H54 (cell line): ENCODE data around the gene OBSCN.

ENCODE experiments used
- DNase-seq: peaks from one replicate; pipeline ENCODE4 v3.0.0; 2011; ENCODE audit warnings: low spot score, mixed read lengths; ENCODE audit not compliant: insufficient read length
- FAIRE-seq: peaks from 3 replicates; lab custom pipeline; 2011; peaks lifted over from hg19 to GRCh38; lab: Jason Lieb, UNC
- POLR2A ChIP-seq: IDR thresholded peaks from 2 replicates; pipeline ENCODE4 v1.6.1; 2011; ENCODE audit warnings: low read depth, mild to moderate bottlenecking, low read length

The OBSCN gene

DNA sequence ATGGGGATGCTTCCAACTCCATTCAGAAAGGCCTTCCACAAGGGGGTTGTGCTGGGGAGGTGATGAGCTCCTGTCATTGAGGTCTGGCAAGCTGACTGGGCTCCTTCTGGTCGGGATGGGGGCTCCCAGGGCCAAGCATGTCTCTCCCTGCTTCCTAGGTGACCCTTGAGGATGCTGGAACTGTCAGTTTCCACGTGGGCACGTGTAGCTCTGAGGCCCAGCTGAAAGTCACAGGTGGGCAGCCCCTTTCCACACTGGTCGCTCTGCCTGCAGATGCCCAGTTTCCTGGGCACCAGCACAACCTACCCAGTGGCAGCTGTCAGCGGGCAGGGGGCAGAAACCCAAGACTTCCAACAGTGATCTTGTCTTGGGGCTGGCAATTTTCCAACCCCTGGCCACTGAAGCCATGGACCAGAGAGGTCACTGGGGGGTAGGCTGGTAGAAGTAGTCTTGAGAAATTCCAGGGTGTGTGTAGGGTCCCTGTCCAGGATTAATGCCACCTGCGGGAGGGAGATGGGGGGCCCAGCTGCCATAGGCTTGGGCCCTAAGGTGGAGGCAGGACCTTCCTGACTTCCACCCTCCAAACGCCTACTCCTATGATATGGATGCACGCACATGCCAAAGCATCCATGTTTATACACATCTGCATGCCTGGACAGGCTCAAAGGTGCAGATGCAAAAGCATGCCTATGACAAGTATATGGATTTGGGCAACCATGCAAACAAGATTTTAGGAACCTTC, 101.7 kb downstream of the OBSCN start:
- no peak for TF ChIP-seq POLR2A
- DNase-seq, result no peak
- no peak for FAIRE-seq

DNA sequence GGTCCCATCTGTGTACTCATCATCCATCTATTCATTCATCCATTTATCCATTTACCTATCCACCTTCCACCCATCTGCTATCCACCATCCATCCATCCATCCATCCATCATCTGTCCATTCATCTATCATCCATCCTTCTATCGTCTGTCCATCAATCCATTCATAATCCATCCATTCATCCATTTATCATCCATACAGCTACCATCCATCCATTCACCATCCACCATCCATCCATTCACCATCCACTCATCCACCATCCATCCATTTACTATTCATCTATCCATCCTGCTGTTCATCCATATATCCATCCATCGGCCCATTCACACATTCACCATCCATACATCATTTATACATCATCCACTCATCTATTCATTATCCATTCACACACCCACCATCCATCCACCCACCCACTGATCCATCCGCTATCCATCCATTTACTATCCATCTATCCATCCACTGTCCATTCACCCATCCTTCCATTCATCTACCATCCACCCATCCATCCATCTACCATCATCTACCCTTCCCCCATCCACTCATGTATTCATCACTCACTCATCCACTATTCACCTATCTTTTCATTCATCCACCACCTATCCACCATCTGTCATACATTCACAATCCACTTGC, 102.4 kb downstream of the OBSCN start:
- no peak for DNase-seq
- no peak for FAIRE-seq
- no peak for TF ChIP-seq POLR2A

DNA sequence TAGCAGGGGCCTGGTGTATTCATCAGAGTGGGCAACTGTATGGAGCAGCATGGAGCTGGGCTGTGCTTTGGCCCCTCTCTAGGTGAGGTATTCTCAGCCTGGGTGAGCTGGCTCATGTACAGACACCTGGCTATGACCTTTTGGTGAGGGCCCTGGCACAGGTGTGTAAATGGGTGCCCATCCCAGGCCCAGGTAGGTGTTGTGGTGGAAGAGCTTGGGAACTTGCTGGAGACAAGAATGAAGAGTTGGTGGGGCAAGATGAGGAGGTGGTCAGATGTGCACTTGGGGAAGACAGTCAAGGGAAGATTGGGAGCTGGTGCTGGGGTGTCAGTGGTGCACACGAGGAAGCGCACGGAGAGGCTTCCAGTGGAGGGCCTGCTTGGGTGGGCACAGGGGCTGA, 103.2 kb downstream of the OBSCN start:
- no peak for DNase-seq
- FAIRE-seq, result no peak
- no peak for TF ChIP-seq POLR2A

DNA sequence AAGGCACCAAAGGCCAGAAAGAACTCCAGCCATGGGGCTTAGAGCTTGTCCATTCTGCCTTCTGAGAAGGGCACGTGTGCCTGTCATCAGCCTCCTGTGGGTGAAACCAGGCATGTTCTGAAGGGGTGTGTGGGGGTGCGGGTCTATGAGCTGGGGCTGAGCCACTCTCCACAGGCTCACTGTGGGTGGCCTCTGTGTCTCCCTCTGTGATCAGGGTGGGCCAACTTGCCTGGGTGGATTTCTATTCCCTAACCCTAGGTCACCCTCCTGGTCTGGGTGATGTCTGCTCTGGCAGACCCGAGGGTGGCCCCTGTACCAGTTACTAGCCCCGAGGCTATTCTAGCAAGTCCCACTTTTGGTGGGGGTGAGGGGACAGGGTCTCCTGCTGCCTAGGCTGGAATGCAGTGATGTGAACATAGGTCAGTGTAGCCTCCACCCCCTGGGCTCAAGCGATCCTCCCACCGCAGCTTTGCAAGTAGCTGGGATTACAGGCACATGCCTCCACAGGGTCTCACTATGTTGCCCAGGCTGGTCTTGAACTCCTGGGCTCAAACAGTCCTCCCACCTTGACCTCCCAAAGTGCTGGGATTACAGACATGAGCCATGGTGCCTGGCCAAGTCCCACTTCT, 104.4 kb downstream of the OBSCN start:
- TF ChIP-seq POLR2A, result no peak
- FAIRE-seq (no peak), DNase-seq (no peak)

DNA sequence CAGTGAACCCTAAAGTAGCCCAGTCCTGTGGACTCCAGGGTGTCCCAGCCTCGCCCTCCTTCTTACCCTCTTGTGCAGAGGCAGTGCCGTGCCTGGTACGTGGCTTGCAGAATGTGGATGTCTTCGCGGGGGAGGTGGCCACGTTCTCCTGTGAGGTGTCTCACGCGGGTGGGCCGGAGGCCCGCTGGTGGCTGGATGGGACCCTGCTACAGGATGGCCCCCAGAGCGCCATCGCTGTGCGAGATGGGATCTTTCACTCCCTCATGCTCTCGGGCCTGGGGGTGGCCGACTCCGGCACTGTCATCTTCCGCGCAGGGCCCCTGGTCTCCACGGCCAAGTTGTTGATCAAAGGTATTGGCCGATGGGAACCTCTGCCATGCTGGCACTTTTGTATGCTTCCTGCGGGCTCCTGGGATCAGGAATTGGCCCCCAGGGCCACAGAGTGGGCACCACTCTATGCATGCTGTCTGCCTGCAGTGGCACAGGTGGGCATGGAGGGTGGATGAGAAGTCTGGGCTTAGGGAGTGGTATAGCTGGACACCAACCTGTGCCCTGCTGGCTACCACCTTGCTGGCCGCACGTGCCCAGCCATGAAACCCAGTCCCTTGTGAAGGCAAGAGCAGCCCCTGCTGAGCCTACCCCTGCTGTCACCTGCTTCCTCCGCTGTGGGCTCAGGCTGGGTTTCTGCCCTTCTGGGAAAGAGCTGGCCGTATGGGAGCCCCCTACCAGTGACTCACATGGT, 105.9 kb downstream of the OBSCN start:
- no peak for DNase-seq
- TF ChIP-seq POLR2A, result no peak
- no peak for FAIRE-seq

DNA sequence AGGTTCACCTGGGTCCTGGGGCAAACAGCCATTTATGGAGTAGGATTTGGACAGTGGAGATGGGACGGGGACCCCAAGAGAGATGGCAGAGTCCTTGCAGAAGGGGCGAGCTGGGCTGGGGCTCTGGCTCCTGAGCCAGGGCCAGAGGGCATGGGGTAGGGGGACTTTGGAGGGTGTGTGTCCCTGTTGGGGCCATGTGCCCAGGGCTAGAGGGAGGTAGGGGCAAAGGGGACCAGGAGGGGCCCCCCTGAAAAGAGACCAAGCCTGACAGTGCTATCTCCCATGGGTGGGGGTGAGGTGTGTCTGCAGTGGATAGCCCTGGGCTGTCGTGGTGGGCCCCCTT, 106.4 kb downstream of the OBSCN start:
- no peak for DNase-seq
- FAIRE-seq, result no peak
- no peak for TF ChIP-seq POLR2A

DNA sequence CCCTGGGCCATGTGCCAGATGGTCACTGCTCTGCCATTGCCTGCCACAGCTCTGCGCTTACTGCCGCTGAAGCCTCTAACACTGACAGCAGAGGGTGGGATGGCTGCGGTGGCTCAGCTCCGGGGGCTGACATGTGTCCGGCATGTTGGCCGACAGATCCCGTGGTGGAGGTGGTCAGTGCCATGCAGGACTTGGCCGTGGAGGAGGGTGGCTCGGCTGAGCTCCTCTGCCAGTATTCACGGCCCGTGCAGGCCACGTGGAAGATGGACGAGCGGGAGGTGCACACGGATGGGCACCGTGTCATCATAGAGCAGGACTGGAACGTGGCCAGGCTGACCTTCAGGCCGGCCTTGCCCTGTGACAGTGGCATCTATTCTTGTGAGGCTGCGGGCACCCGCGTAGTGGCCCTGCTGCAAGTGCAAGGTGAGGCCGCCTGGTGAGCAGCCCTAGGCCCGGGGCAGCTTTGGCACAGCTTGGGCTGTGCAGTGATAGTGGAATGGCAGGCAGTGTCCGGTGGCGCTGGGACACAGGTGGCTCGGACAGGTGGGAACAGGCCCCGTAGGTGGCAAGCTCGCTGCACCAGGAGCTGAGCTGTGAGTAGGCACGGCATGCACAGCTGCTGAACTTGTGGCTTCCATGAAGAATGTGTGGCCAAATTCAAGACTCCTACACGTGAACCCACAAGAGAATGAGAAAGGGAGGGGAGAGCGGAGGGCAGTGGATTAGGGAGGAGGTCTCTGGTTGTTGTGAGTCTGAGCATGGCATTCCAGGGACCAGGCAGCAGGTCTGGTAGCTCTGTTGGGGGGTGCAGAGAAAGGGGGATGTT, 107.0 kb downstream of the OBSCN start:
- FAIRE-seq (no peak), DNase-seq (no peak)
- no peak for TF ChIP-seq POLR2A

DNA sequence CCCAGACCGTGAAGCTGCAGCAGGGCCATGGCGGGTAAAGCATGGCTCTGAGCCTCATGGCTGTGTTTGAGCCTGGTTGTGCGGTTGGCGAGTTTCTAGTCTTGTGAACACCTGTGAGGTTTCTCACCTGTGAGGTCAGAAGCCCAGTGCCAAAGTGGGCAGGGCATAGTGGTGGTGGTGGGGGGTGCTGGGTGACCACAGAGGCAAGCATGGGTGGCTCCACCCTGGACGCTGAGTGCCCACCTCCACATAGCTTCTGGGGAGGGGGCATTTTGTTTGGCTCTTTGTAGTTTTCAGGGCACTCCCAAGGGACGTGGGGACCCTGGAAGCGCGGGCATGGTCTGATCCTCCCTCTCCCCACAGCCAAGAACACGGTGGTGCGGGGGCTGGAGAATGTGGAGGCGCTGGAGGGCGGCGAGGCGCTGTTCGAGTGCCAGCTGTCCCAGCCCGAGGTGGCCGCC, 107.7 kb downstream of the OBSCN start:
- no peak for FAIRE-seq
- no peak for TF ChIP-seq POLR2A
- no peak for DNase-seq

DNA sequence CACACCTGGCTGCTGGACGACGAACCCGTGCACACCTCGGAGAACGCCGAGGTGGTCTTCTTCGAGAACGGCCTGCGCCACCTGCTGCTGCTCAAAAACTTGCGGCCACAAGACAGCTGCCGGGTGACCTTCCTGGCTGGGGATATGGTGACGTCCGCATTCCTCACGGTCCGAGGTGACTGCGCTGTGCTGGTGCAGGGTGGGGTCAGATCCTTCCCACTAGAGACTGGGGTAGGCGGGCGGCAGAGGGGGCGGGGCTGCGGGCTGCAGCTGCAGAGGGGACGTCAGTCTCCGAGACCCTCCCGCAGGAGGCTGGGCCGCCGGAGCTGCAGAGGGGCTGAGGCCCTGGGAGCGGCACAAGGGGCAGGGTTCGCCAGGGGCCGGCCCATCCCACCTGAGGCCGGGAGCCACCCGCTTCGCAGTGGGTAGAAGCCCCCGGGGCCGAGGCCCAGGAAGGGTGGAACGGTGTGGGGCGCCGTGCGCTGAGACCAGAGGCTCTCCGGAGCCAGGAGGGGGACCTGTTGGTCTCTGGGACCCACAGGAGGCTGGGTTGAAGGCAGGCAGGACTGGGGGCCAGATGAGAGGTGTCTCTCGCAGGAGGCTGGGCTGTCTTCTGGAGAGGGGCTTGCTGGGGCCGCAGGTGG, 108.2 kb downstream of the OBSCN start:
- FAIRE-seq (no peak), DNase-seq (no peak)
- TF ChIP-seq POLR2A, result no peak

DNA sequence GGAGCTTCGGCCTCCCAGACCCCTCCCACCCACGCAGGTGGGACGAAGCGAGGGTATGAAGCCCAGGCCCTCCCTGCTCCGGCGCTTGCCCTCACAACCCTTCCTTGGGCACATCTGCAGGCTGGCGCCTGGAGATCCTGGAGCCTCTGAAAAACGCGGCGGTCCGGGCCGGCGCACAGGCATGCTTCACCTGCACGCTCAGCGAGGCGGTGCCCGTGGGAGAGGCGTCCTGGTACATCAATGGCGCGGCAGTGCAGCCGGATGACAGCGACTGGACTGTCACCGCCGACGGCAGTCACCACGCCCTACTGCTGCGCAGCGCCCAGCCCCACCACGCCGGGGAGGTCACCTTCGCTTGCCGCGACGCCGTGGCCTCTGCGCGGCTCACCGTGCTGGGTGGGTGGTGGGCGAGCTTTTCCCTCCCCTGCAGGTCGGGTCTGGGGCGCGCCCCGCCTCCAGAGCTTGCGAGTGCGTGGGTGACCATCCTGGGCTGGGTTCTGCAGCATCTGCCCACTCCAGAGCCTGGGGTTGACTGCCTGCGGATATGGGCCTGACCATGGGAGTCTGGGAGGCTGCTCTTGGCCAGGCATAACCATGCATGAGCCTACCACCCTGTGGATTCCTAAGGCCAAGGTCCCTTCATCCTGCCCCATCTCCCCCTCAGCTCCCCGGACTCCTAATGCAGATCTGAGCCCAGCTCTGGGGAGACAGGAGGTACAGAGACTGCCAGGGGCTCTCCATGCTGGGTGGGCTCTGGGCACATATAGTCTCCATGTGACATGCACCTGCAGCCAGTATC, 108.9 kb downstream of the OBSCN start:
- no peak for FAIRE-seq
- TF ChIP-seq POLR2A, result no peak
- DNase-seq, result no peak

DNA sequence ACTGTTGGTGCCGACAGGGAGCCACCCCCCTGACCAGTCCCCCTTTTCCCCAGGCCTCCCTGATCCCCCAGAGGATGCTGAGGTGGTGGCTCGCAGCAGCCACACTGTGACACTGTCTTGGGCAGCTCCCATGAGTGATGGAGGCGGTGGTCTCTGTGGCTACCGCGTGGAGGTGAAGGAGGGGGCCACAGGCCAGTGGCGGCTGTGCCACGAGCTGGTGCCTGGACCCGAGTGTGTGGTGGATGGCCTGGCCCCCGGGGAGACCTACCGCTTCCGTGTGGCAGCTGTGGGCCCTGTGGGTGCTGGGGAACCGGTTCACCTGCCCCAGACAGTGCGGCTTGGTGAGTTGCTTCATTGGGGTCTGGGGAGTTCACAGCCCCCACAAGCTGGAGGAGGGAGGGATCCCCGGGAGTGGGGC, 109.6 kb downstream of the OBSCN start:
- no peak for FAIRE-seq
- no peak for TF ChIP-seq POLR2A
- DNase-seq, result no peak
